ENCODE data around the gene TRPC4.

DNA sequence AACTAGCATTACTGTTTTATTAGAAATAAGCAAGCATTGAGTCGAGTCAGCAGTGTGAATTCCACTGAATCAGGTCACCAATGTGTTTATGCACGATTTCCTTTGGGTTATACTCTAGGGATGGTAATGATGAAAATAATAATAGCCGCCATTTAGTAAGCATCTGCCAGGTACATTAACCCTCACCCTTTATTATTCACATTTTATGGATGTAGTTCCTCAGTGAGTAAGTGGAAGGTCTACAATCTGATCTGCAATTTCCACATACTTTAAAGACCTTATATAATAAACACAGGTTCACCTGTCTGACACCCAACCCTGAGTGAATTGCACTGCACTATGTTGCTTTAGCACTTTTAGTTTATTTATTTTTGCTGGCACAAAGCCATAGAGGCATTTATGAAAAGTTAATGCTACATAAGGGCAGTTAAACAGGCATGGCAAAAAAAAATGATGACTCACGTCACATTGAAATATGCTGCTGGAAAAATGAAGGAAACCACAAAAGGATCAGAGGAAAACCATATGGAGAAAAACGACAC, 122.4 kb downstream of the TRPC4 start:
- TF ChIP-seq, protein P1, sequence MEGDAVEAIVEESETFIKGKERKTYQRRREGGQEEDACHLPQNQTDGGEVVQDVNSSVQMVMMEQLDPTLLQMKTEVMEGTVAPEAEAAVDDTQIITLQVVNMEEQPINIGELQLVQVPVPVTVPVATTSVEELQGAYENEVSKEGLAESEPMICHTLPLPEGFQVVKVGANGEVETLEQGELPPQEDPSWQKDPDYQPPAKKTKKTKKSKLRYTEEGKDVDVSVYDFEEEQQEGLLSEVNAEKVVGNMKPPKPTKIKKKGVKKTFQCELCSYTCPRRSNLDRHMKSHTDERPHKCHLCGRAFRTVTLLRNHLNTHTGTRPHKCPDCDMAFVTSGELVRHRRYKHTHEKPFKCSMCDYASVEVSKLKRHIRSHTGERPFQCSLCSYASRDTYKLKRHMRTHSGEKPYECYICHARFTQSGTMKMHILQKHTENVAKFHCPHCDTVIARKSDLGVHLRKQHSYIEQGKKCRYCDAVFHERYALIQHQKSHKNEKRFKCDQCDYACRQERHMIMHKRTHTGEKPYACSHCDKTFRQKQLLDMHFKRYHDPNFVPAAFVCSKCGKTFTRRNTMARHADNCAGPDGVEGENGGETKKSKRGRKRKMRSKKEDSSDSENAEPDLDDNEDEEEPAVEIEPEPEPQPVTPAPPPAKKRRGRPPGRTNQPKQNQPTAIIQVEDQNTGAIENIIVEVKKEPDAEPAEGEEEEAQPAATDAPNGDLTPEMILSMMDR (IDR thresholded peaks at IDR 0.05; ENCODE audit: low read depth, low read length), result no peak
- no peak for TF ChIP-seq POLR2A (IDR thresholded peaks at IDR 0.05; ENCODE audit: extremely low read depth, insufficient read length)
- no peak for TF ChIP-seq MYC (IDR thresholded peaks at IDR 0.05; ENCODE audit: low read depth, low read length)
